ENCODE measurements around the gene DEF6.
"Not testable (repeated sequence)": the region's sequence is repeated elsewhere in the genome, so short reads cannot be mapped to it uniquely, and the experiment has no call there.

The DEF6 gene

DNA sequence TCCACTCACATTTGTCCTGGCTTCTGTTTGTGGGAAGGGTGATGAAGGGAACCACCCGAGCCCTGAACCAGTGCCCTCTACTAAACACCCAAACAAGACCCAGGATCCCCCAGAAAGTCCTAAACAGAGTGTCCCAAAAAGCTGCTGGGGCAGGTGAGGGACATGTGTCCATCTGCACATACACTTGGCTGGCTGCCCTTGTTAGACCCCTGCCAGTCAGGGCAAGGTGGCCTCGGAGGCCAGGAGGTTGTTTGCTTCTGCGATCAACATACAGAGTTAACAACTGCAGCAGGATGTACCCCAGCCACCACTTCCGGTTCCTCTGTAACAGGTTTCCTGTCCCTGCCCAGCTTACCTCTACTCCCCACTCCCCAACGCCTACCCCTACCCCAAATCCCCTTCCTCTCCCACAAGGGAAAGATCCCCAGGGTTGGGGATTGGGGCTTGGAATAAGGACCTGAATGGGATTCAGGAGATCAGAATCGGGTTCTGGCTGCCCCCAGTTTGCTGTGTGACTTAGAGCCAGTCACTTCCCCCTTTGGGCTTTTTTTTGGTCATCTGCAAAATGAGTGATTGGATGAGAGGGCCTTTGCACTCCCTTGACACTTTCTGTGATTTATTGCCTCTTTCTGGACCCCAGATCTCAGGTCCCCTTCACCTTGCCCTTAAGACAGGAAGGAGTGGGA lies 13.9 kb downstream of the DEF6 start:
- peak; percentile 20 for DNase-seq

DNA sequence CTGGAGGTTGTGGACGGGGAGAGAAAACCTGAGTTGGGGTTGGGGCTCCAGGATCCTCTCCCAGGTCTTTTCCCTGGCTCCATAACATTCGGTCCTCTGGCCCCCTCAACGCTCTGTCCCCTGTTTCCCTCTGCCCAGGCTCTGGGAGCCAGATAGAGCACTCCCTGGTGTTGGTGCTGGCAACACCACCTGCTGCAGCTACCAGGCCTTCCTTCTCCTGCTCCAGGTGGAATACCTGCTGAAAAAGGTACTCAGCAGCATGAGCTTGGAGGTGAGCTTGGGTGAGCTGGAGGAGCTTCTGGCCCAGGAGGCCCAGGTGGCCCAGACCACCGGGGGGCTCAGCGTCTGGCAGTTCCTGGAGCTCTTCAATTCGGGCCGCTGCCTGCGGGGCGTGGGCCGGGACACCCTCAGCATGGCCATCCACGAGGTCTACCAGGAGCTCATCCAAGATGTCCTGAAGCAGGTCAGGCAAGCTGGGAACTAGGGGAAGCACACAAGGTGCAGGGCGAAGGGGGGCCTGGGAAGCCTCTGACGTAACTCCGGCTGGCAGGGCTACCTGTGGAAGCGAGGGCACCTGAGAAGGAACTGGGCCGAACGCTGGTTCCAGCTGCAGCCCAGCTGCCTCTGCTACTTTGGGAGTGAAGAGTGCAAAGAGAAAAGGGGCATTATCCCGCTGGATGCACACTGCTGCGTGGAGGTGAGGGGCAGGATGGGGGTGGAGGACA lies 14.6 kb downstream of the DEF6 start:
- DNase-seq = no peak

DNA sequence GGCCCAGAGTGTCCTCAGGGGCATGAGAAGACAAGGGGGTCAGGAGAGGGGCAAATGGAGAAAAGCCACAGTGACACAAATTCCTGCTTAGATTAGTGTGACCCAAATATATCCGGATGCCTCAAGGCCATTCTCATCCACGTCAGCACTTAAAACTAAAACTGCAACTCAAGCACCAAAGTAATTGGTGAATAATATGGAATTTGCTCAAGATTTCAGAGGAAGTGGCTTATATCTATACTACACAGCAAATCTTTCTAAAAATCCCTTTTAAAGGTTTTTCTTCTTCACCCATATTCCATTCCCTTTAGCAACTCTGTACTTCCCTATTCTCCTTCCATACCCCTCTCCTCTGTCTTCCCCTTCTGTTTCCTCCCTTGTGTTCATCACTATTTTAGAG lies 15.2 kb downstream of the DEF6 start:
- DNase-seq = peak; percentile 20

DNA sequence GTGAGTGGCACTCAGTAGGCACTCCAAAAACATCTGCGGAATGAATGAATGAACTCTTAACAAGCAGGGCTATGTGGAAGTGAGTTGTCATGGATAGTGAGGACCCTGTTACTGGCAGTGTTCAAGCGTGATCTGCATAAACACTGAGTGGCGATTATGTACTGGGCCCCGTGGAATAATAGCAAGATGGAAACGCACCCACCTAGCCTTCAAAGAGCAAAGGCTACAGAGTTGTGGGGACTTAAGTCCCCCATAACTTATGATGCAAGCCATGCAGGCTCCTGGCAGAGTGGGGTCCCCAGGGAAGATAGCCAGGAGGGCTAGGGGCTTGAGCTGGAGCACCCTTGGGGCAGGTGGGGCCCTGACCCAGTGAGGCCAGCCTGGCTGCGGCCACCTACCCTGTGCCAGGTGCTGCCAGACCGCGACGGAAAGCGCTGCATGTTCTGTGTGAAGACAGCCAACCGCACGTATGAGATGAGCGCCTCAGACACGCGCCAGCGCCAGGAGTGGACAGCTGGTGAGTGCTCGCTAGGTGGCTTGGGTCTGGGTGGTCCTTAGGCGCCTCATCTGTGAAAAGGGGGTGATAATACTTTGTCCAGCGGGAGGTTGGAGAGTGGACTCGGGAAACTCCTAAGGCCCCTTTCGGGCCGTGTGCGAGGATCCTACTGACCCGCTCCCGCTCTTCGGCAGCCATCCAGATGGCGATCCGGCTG lies 20.0 kb downstream of the DEF6 start:
- DNase-seq = no peak

DNA sequence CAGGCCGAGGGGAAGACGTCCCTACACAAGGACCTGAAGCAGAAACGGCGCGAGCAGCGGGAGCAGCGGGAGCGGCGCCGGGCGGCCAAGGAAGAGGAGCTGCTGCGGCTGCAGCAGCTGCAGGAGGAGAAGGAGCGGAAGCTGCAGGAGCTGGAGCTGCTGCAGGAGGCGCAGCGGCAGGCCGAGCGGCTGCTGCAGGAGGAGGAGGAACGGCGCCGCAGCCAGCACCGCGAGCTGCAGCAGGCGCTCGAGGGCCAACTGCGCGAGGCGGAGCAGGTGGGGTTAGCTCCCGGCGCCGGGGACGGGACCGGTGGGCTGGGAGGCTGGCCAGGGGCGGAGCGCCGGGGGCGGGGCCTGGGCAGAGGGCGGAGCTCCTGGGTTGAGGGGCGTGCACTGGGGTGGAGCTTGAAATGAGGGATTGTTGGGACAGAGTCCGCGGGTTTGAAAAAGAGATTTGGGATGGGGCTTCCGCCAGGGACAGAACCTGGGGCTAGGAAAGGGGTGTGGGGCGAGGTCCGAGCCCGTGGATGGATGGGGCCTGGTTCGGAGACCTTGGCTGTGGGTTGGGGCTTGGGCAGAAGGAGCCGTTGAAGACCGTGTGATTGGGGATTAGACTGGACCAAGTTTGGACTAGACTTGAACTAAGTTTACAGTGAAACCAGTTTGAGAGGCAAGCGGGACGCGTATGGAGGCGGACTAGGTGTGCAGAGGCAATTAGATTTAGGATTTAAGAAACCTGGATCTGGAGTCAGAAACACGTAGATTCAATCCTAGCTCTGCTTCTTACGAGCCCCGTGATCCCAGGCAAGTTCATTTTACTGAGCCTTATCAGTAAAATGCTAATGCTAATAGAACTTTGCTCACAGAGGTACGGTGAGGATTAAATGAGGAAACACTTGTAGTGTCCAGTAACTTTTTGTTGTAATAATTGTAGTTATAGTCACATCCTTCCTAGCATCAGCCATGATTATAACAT lies 20.9 kb downstream of the DEF6 start:
- DNase-seq = no peak

DNA sequence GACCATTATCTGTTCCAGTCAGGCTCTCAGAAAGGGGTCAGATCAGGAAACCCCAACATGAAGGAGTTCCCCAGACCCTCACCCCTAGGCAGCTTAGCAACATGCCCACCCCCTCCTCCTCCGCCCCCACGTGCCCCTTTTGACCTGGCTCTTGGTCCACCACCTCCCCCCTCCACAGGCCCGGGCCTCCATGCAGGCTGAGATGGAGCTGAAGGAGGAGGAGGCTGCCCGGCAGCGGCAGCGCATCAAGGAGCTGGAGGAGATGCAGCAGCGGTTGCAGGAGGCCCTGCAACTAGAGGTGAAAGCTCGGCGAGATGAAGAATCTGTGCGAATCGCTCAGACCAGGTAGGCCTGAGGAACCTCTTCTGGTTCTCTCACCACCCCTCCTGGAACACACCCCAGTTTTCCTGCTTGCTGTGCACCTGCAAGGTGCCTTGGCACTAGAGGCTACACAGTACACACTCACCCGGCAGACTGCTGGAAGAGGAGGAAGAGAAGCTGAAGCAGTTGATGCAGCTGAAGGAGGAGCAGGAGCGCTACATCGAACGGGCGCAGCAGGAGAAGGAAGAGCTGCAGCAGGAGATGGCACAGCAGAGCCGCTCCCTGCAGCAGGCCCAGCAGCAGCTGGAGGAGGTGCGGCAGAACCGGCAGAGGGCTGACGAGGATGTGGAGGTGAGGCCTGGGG lies 21.9 kb downstream of the DEF6 start:
- no peak for DNase-seq

DNA sequence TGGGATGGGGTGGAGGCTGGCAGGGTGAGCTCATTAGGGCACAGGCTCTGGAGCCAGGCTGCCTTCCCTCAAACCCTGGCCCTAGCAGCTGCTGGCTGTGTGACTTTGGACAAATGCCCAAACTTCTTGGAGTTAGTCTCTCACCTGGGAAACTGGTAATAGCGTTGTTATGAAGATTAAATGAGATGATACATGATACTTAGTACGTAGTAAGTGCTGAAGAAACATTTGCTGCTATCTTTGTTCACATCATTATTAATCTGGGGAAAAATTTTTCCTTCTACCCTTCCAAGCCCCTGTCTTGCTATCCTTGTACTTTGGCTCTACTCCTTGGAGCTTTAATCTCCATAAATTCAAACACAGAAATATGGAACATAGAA lies 22.4 kb downstream of the DEF6 start:
- DNase-seq = no peak

DNA sequence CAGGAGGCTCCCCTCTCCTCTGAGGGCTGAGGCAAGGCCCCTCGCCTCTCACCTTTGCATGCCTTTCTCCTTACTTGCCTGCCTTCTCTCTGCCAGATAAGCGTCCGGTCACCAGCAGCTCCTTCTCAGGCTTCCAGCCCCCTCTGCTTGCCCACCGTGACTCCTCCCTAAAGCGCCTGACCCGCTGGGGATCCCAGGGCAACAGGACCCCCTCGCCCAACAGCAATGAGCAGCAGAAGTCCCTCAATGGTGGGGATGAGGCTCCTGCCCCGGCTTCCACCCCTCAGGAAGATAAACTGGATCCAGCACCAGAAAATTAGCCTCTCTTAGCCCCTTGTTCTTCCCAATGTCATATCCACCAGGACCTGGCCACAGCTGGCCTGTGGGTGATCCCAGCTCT lies 23.5 kb downstream of the DEF6 start:
- no peak for DNase-seq

DNA sequence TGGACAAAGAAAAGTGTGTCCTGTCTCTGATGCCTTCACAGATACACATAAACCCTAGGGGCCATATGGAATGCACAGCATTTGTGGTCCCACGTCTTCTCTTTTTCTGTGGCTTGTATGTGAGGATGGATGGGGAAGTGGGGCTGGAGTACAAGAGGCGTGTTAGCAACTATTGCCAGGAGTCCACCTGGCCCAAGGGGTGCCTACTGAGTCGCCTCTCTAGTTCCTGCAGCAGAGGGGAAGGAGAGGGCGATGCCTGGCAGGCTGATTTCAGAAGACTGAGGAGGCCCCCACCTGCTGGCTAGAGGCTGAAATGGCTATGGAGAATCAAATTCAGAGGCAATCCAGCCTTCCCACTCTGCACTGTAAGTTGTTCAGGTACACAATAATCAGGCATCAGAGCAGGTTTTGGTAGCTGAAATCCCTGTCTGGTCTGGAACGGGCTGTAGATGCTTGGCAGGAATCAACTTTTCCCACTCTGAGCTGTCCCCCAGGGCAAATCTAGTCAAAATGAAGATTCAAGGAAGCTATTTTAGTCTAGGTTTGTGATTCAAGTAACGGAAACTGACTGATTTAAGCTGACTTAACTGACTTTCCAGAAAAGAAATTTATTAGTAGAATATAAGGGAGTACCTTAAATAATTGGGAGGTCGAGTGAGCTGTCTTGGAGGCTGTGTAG lies 29.9 kb downstream of the DEF6 start:
- peak; percentile 59 for DNase-seq

DNA sequence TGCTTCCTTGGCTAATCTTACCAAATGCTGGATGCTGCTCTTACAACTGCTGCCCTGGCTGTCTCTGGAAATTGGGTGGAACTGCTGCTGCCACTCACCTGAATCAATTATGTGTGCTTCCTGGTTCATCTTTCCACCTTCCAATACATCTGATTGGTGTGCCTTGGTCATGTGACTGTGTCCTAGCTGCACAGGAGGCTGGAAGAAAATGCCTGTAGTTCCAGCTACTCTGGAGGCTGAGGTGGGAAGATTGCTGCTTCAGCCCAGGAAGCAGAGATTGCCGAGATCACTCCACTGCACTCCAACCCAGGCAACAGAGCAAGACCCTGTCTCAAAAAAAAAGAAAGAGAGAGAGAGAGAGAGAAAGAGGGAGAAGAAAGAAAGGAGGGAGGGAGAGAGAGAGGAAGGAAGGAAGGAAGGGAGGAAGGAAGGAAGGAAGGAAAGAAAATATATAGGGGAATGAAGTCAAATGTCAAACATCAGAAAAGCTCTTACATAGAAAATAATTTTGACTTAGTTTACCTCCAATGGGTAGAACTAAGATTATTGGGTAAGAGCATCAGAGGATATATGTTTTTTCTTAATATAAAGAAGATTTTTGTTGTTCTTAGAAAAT lies 30.6 kb downstream of the DEF6 start:
- DNase-seq = no peak

DNA sequence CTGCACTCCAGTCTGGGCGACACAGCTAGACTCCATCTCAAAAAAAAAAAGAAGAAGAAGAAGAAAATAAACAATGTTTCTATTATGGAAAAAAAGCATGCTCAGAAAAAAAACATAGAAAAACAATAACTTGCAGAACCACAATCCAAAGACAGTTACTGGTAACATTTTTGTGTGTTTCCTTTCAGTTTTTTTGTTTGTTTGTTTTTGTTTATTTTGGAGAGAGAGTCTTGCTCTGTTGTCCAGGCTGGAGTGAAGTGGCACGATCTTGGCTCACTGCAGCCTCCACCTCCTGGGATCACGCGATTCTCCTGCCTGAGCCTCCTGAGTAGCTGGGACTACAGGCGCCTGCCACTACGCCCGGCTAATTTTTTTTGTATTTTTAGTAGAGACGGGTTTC lies 31.3 kb downstream of the DEF6 start:
- DNase-seq = not testable (repeated sequence)

DNA sequence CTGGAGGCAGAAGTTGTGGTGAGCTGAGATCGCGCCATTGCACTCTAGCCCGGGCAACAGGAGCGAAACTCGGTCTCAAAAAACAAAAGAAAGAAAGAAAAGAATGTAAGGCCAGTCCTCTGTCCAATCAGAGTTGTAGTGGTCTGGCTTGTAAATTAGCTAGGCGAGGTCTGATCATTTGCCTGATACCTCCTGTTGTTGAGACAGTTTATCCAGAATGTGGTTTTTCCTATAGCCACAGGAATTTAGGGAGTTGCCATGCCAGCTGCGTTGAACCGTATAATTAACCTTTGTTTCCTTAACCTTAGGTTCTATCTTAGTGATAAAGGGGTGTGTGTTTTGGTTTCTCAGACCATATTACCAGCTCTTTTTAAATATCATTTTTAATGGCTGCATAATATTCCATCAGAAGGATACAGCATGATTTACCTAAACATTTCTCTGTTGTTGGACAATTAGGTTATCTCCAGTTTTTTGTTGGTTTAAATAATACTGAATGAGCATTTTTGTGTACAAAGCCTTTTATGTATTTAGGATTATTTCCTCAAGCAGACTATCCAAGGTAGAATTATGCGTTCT lies 33.0 kb downstream of the DEF6 start:
- DNase-seq = no peak

DNA sequence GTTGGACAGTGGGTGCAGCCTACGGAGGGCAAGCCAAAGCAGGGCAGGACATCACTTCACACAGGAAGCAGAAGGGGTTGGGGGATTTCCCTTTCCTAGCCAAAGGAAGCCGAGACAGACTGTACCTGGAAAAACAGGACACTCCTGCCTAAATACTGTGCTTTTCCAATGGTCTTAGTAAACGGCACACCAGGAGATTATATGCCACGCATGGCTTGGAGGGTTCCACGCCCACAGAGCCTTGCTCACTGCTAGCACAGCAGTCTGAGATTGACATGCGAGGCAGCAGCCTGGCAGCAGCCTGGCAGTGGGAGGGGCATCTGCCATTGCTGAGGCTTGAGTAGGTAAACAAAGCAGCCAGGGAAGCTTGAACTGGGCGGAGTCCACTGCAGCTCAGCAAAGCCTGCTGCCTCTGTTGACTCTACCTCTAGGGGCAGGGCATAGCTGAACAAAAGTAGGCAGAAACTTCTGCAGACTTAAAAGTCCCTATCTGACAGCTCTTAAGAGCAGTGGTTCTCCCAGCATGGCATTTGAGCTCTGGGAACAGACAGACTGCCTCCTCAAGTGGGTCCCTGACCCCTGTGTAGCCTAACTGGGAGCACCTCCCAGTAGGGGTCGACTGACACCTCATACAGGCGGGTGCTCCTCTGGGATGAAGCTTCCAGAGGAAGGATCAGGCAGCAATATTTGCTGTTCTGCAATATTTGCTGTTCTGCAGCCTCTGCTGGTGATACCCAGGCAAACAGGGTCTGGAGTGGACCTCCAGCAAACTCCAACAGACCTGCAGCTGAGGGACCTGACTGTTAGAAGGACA lies 34.7 kb downstream of the DEF6 start:
- DNase-seq = not testable (repeated sequence)

DNA sequence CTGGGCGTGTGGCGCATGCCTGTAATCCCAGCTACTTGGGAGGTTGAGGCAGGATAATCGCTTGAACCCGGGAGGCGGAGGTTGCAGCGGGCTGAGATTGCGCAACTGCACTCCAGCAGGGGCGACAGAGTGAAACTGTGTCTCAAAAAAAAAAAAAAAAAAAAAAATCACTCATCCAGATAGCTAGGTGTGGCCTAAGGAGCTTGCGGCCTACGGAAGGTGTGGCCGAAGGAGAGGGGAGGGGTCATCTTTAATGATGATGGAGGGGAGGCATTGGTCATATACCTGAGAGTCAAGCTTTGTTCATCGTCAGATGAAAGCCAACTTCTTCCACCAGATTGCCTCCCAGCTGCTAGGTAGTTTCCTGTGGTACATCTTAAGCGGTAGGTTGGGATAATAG lies 43.9 kb downstream of the DEF6 start:
- DNase-seq = no peak

DNA sequence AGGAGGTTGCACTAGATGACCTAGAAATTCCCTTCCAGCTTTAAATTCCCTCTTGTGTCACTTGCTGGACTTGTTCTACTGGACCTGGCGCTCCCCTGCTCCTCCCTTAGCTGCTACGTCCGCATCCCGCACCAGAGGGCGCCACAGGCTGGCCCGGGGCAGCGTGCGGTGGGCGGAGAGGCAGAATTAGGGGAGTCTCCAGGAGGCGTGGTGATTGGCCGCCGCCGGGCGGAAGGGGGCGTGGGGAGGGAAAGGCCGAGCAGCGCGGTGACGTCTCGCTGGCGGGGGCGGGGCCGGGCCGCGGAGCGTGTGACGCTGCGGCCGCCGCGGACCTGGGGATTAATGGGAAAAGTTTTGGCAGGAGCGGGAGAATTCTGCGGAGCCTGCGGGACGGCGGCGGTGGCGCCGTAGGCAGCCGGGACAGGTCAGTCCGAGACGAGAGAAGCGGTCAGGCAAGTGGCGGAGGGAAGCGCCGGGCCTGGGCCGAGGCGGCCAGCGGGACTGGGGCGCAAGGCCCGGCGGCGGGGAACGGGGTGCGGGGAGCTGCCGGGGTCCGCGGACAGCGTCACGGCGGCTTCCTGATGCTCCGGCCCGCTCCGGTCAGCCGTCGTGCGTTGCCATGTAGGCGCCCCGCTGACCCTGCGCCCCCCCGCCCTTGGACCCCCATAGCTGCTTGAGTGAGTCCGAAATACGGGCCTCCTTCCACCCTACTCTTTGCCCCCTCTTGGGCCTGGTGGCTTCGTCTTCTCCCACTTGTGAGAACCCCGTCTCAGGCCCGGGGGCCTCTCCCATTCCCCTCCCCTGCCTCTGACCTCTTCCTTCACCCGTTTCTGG lies 44.9 kb downstream of the DEF6 start, which contains the start of gene PPARD:
TSS of gene PPARD (plus strand) at position 301 of the 834 bp plus-strand sequence. CDS start 68,530 bp downstream, outside the sequence.
- peak; percentile 45 for DNase-seq

DNA sequence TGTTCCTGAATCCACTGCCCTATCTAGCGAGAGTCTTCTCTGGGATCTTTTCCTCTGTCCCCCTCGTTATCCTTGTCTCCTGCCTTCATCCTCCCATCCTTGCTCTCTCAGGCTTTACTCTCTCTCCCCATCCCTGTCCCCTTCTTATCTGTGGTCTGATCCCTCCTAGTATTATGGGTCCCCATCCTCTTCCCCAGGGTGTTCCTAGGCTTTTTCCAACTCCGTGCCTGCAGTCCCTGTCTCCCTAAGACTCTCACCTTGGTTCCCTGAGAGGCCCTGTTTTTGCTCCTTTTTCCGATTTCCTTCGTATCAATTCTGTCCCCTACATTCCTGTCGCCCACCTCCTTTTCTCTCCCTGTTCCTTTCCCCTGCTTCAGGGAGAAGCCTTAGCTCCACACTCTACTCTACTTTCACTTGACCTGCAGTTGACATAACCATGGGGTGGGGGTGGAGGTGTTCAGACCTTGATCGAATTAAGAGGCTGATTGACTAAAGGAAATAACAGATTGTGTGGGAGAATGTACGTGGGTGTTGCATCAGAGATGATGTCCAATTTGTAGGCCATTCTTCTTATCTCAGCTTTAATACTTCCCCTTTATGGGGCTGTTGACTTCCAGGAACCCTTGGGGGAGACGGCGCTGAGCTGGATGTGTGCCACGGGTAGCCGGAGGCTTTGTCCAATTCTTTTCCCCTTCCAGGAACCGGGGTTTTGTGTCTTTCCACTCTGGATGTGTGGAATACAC lies 45.6 kb downstream of the DEF6 start:
- peak; percentile 71 for DNase-seq

DNA sequence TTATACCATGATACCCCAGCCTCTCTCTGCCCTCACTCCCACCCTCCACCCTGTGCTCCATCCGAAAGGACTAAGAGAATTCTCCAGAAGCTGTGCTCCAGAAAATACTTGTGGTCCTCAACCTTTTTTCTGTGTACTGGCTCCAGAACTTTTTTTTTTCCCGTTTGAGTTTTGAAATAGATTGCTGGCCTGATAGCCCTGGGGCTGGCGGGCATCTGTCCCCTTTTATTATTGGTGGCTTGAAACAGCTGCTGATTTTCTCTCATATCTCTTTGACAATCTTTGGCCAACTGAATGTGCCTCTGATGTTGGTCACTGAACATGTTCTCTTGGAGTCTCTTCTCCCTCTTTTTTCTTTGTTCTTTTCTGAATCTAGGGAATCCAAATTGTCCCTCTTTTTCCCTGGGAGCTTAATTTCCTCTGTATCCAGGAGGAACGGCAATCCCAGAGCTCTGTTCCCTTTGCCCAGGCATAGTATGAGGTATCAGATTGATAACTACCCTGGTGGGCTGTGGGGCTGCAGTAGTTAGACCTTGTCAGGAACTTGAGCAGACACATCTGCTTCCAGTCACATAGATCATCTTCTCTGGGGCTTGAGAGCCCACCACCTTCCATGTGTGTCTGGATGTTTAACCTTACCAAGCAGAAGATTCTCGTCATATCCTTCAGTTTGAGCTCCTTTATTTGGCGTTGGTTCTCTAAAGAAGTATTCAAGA lies 46.4 kb downstream of the DEF6 start:
- no peak for DNase-seq

All from GF-D8 (cell line).